ENCODE results near the gene RAD51B. TPM values are rescaled to one million over a fixed set of nuclear protein-coding genes. Genes with fewer than 3 reads are reported as not detected.

RAD51B gene
- total RNA-seq, 6 experiments from 2014 or later = 2.7 to 5.8 (median 4.3) TPM

DNA sequence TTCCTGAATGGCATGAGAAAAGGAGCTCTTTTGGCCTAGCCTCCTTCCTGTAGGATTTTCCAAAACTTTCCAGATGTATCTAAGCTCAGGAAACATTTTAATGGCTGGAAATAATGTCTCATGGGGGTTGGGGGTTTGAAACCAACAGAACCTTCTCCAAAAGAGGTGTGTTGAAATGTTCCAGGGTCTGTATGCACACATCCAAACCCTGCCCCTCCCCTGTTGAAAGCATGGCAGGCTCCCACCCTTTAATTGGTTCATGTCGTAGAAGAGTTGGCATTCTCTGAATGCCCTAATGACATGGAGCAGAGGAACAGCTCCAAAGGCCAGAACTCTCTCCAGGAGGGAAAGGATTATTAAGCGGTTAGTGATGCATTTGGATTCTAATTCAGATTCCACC, 620.1 kb downstream of the RAD51B start:
- intact Hi-C loops (cut with DNase I) = no loop called here
- TF ChIP-seq, protein P1, sequence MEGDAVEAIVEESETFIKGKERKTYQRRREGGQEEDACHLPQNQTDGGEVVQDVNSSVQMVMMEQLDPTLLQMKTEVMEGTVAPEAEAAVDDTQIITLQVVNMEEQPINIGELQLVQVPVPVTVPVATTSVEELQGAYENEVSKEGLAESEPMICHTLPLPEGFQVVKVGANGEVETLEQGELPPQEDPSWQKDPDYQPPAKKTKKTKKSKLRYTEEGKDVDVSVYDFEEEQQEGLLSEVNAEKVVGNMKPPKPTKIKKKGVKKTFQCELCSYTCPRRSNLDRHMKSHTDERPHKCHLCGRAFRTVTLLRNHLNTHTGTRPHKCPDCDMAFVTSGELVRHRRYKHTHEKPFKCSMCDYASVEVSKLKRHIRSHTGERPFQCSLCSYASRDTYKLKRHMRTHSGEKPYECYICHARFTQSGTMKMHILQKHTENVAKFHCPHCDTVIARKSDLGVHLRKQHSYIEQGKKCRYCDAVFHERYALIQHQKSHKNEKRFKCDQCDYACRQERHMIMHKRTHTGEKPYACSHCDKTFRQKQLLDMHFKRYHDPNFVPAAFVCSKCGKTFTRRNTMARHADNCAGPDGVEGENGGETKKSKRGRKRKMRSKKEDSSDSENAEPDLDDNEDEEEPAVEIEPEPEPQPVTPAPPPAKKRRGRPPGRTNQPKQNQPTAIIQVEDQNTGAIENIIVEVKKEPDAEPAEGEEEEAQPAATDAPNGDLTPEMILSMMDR (IDR thresholded peaks at IDR 0.05) = no peak
- TF ChIP-seq POLR2A (IDR thresholded peaks at IDR 0.05) = no peak
- H3K36me3 ChIP-seq = no peaks in the 10 kb centered on the region
- H3K4me1 ChIP-seq = peaks cover 0 to 4% (median under 1%) of the 10 kb centered on the region in 4 donors
- H3K27me3 ChIP-seq = no peaks in the 10 kb centered on the region
- 100% methylated on average over 1 of the region's 2 CpGs for WGBS (ENCODE audit: insufficient coverage, low coverage, low lambda C conversion rate, missing lambda C conversion rate)
- ATAC-seq (no peak), DNase-seq (no peak)
- H3K27ac ChIP-seq = no peak overlapping the region
- no peak overlapping the region for H3K4me3 ChIP-seq
- H3K9me3 ChIP-seq = no peaks in the 10 kb centered on the region

DNA sequence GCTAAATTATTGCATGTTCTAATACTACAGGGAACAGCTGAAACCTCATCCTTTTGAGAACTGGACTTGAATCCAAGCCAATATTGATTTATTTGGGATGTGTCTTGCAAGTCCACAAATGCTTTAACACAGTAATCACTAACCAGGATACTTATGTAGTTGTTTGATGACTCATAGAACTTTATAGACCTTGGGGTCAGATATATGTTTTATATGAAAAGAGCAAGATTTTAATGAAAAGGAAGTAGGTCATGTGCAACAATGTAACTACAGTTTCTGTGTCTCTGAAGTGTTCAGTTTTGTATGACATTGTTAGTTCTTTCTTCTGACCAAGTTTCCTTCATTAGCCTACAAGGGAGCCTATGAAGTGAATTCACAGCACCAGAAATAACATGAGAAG, 621.2 kb downstream of the RAD51B start:
- intact Hi-C loops (cut with DNase I) = no loop called here
- Histone ChIP-seq H3K4me3 (no peak overlapping the region), H3K4me1 (peaks cover 0 to 9% (median 3%) of the 10 kb centered on the region in 4 donors), H3K36me3 (no peaks in the 10 kb centered on the region), H3K27ac (no peak overlapping the region), H3K9me3 (no peaks in the 10 kb centered on the region), H3K27me3 (no peaks in the 10 kb centered on the region)
- TF ChIP-seq POLR2A (IDR thresholded peaks at IDR 0.05) = no peak
- TF ChIP-seq, protein P1 (IDR thresholded peaks at IDR 0.05) = no peak
- DNase-seq (no peak), ATAC-seq (peak in 3 of 4 donors; percentile 62 to 70 (median 66))

DNA sequence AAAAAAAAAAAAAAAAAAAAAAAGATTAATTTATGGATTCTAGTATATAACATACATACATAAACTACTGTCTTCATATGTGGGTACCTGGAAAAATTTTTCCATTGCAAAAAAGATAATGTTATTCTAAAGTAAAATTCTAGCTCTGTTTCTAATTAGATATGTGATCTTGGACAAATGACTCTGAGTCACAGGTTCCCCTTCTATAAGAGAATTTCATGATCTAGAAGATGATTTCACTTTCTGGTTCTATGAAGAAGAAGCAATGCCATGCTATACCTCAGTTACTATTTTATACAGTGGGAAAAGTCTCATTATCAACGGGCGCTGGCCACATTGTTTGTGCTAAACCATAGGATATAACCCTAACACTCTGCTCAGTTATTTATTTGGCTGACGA, 622.0 kb downstream of the RAD51B start:
- Histone ChIP-seq H3K9me3 (no peaks in the 10 kb centered on the region), H3K4me1 (peaks cover 0 to 9% (median 3%) of the 10 kb centered on the region in 4 donors), H3K27ac (no peak overlapping the region), H3K27me3 (no peaks in the 10 kb centered on the region), H3K36me3 (no peaks in the 10 kb centered on the region), H3K4me3 (no peak overlapping the region)
- ATAC-seq = no peak
- WGBS (ENCODE audit: insufficient coverage, low coverage, low lambda C conversion rate, missing lambda C conversion rate) = 100% methylated on average over 3 of the region's 3 CpGs
- intact Hi-C loops (cut with DNase I) = no loop called here
- no peak for DNase-seq
- no peak for TF ChIP-seq POLR2A (IDR thresholded peaks at IDR 0.05)
- TF ChIP-seq, protein P1 (IDR thresholded peaks at IDR 0.05) = no peak

DNA sequence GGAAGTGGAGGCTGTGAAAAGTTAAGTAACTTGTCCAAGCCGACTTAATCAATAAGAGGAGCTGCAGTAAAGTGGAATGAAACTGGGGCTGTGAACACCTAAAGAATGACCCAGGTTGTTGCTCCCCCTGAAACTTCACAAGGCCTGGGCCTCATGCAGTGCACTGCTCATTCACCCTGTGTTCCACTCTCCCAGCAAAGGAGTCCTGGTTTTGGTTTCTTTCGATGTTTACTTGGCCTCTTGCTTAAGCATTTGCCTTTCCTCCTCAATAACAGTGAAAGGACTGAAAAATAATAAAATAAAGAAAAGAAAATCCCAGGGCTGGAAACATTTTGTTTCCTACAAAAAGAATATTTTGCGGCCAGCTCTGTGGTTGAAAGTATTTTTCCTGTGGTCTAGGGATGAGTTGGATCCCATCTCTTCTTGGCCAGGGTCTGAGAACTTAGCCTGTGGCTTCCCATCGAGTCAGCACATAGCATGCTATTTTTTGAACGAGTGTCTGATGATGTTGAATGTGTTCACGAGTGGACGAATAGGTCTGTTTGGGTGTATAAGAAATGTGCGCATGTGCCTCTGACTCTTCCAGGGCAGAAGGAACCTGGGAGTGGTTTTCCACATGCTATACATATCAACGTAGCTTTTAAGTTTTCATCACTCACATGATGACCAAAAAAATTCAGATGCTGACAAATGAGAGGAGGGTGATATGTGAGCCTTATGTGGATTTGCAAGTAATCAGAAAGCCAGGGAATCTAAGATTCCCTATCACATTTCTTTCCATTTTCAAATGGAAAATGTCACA, 623.5 kb downstream of the RAD51B start:
- ATAC-seq = no peak
- H3K4me3 ChIP-seq = no peak overlapping the region
- no peaks in the 10 kb centered on the region for H3K9me3 ChIP-seq
- no peaks in the 10 kb centered on the region for H3K36me3 ChIP-seq
- no peak for TF ChIP-seq POLR2A (IDR thresholded peaks at IDR 0.05)
- WGBS (ENCODE audit: insufficient coverage, low coverage, low lambda C conversion rate, missing lambda C conversion rate) = 87% methylated on average over 9 of the region's 9 CpGs
- H3K27ac ChIP-seq = no peak overlapping the region
- peaks cover 0 to 24% (median 9%) of the 10 kb centered on the region in 4 donors for H3K4me1 ChIP-seq
- no peak for DNase-seq
- intact Hi-C loops (cut with DNase I) = no loop called here
- H3K27me3 ChIP-seq = no peaks in the 10 kb centered on the region

DNA sequence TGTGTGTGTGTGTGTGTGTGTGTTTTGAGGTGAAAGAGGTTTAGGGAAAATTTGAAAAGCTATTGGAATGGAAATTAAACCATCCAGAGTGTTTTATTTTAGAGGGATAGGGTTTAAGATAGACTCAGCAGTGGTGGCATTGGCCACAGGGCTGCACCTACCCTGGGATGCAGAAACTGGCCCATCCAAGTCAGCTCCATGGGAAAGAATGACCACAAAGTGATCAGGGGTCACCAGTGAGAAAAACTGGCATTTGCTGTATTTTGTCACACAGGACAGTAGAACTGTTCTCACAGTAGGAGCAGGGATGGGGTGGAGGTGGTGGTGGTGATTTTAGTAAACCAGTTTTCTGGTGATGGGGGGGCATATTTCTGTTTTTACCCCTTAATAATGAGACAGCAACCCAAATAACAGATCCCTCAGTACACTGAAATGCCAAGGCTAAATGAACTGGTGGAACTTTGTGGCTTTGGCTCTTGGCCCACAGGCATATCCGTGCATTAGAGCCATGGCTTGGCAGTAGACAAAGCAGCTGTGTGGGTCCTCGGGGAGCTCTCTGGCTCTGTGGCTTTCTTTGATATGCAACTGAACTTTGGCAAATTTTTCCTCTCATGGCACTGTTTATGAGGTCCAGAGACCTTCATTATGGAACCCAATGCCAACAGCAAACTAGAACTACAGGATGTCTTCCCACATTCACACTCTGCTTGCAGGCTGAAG, 625.0 kb downstream of the RAD51B start:
- 20% methylated on average over 1 of the region's 2 CpGs for WGBS (ENCODE audit: insufficient coverage, low coverage, low lambda C conversion rate, missing lambda C conversion rate)
- intact Hi-C loops (cut with DNase I) = no loop called here

More for the DNA sequence above, 625.0 kb downstream of the RAD51B start:
- DNase-seq = peak; percentile 37 to 74 (median 61)
- TF ChIP-seq, protein P1 (IDR thresholded peaks at IDR 0.05) = no peak
- no peak for TF ChIP-seq POLR2A (IDR thresholded peaks at IDR 0.05)
- peaks cover 0 to 32% (median 11%) of the 10 kb centered on the region in 4 donors for H3K4me1 ChIP-seq
- H3K9me3 ChIP-seq = no peaks in the 10 kb centered on the region
- H3K4me3 ChIP-seq = no peak overlapping the region
- H3K27ac ChIP-seq = no peak overlapping the region
- H3K27me3 ChIP-seq = no peaks in the 10 kb centered on the region
- no peaks in the 10 kb centered on the region for H3K36me3 ChIP-seq
- ATAC-seq = peak; percentile 70 to 78 (median 76)
